ENCODE data around the gene PIK3IP1.

DNA sequence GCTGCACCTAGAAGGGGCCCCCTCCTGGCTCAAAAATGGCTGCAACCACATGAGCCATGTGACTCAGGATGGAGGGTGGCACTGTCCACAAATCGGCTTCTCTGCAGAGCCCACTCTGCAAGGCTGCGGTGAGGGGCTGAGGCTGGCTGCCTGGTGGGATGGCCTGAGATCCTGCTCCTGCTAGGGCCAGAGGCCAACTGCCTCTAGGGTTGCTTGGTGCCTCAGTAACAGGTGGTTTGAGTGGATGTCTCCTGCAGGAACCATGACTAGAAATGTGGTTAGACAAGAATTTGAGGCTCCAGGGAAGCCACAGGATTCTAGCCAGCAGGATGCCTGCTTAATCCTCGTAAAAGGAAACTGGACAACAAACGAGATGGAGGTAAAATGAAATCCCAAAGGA lies 36.7 kb upstream of the PIK3IP1 start:
- TF ChIP-seq, protein P1, sequence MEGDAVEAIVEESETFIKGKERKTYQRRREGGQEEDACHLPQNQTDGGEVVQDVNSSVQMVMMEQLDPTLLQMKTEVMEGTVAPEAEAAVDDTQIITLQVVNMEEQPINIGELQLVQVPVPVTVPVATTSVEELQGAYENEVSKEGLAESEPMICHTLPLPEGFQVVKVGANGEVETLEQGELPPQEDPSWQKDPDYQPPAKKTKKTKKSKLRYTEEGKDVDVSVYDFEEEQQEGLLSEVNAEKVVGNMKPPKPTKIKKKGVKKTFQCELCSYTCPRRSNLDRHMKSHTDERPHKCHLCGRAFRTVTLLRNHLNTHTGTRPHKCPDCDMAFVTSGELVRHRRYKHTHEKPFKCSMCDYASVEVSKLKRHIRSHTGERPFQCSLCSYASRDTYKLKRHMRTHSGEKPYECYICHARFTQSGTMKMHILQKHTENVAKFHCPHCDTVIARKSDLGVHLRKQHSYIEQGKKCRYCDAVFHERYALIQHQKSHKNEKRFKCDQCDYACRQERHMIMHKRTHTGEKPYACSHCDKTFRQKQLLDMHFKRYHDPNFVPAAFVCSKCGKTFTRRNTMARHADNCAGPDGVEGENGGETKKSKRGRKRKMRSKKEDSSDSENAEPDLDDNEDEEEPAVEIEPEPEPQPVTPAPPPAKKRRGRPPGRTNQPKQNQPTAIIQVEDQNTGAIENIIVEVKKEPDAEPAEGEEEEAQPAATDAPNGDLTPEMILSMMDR (IDR thresholded peaks at IDR 0.05; ENCODE audit: insufficient read depth, low read length, poor library complexity, severe bottlenecking), result no peak
- no peak for TF ChIP-seq EZH2phosphoT487 (conservative IDR thresholded peaks at IDR 0.05; ENCODE audit: low read length)

Data from SU-DHL-6 (cell line).